Measurements from ENCODE around the gene PNMA8A.
A peak's percentile ranks its signal among the peaks of the same experiment; 100 is the strongest.
"Not testable (repeated sequence)": the region's sequence is repeated elsewhere in the genome, so short reads cannot be mapped to it uniquely, and the experiment has no call there.

Gene PNMA8A

GRCh38 chr19:46466536-46467196 is 4.7 kb downstream of the PNMA8A start:
- peak; percentile 82 for DNase-seq (ENCODE audit: low read depth)

GRCh38 chr19:46463516-46463915 is 7.8 kb downstream of the PNMA8A start:
- DNase-seq (ENCODE audit: low read depth), result no peak

GRCh38 chr19:46461537-46461936 is 9.8 kb downstream of the PNMA8A start:
- DNase-seq (ENCODE audit: low read depth), result no peak

GRCh38 chr19:46460981-46461380 is 10.4 kb downstream of the PNMA8A start:
- DNase-seq (ENCODE audit: low read depth), result no peak

- no peak for DNase-seq (ENCODE audit: low read depth)
Measured at GRCh38 chr19:46460055-46460454, 11.3 kb downstream of the PNMA8A start.

GRCh38 chr19:46456930-46457329 is 14.4 kb downstream of the PNMA8A start:
- no peak for DNase-seq (ENCODE audit: low read depth)

- DNase-seq (ENCODE audit: low read depth), result no peak
Measured at GRCh38 chr19:46454244-46454643, 17.1 kb downstream of the PNMA8A start.

- no peak for DNase-seq (ENCODE audit: low read depth)
Measured at GRCh38 chr19:46453661-46454060, 17.7 kb downstream of the PNMA8A start.

GRCh38 chr19:46452186-46452585 is 19.2 kb downstream of the PNMA8A start:
- DNase-seq (ENCODE audit: low read depth), result no peak

- DNase-seq (ENCODE audit: low read depth), result no peak
Measured at GRCh38 chr19:46451352-46451751, 20.0 kb downstream of the PNMA8A start.

- no peak for DNase-seq (ENCODE audit: low read depth)
Measured at GRCh38 chr19:46450737-46451136, 20.6 kb downstream of the PNMA8A start.

- no peak for DNase-seq (ENCODE audit: low read depth)
Measured at GRCh38 chr19:46449228-46449627, 22.1 kb downstream of the PNMA8A start.

GRCh38 chr19:46448601-46449000 is 22.8 kb downstream of the PNMA8A start:
- DNase-seq (ENCODE audit: low read depth), result no peak

- no peak for DNase-seq (ENCODE audit: low read depth)
Measured at GRCh38 chr19:46447824-46448223, 23.5 kb downstream of the PNMA8A start.

GRCh38 chr19:46447006-46447405 is 24.4 kb downstream of the PNMA8A start:
- no peak for DNase-seq (ENCODE audit: low read depth)

GRCh38 chr19:46446021-46446420 is 25.3 kb downstream of the PNMA8A start:
- no peak for DNase-seq (ENCODE audit: low read depth)

- DNase-seq (ENCODE audit: low read depth), result peak; percentile 50
Measured at GRCh38 chr19:46442808-46443450, 28.4 kb downstream of the PNMA8A start.

GRCh38 chr19:46441866-46442265 is 29.5 kb downstream of the PNMA8A start:
- no peak for DNase-seq (ENCODE audit: low read depth)

GRCh38 chr19:46435689-46436088 is 35.7 kb downstream of the PNMA8A start:
- DNase-seq (ENCODE audit: low read depth), result not testable (repeated sequence)

GRCh38 chr19:46435009-46435408 is 36.4 kb downstream of the PNMA8A start:
- DNase-seq (ENCODE audit: low read depth), result no peak

GRCh38 chr19:46433470-46433869 is 37.9 kb downstream of the PNMA8A start:
- not testable (repeated sequence) for DNase-seq (ENCODE audit: low read depth)

GRCh38 chr19:46431824-46432223 is 39.5 kb downstream of the PNMA8A start:
- DNase-seq (ENCODE audit: low read depth), result no peak

GRCh38 chr19:46429999-46430398 is 41.4 kb downstream of the PNMA8A start:
- DNase-seq (ENCODE audit: low read depth), result no peak

Measured in stromal cell of bone marrow (primary cell).